ENCODE measurements around the gene LINGO4.
A peak's percentile ranks its signal among the peaks of the same experiment; 100 is the strongest.

Gene LINGO4, protein sequence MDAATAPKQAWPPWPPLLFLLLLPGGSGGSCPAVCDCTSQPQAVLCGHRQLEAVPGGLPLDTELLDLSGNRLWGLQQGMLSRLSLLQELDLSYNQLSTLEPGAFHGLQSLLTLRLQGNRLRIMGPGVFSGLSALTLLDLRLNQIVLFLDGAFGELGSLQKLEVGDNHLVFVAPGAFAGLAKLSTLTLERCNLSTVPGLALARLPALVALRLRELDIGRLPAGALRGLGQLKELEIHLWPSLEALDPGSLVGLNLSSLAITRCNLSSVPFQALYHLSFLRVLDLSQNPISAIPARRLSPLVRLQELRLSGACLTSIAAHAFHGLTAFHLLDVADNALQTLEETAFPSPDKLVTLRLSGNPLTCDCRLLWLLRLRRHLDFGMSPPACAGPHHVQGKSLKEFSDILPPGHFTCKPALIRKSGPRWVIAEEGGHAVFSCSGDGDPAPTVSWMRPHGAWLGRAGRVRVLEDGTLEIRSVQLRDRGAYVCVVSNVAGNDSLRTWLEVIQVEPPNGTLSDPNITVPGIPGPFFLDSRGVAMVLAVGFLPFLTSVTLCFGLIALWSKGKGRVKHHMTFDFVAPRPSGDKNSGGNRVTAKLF

DNA sequence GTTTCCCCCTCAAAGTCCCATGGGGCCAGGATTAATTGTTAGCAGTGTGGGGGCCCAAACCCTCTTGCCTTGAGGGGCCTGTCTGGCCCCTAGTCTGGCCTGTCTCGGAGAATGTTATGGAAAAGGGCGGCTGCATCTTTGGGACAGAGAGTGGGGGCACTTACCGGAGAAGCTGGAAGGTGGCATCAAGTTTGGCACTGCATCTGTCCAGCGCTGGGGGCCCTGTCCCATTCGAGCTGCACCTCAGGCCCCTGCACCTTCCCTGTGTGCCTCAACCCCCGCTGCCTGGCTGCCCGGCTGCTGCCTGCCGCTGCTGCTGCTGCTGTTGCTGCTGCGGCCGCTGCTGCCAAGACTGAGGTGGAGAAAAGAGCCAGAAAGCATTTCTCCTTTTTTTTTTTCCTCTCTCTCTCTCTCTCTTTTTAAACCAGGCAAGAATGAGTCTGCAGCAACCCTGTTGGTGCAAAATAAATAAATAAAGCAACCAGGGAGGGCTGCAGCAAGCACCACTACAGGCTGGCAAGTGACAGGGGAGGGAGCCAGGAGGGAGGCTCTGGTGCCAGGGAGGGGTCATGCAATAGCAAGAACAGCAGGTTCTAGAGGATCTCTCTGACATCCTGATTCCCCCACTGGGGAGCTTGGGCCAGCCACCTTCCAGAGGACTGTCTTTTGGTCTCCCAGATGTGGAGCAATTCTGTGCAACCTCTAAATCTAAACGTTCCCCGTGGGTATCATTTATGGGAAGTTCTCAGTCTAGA is at the start of gene LINGO4:
Gene LINGO4 (minus strand): TSS at position 354 of the 755 bp plus-strand sequence. CDS start 2,715 bp downstream, outside the sequence.
- no peak for DNase-seq (ENCODE audit: low read depth in 2 of 2, low spot score in 1 of 2)

DNA sequence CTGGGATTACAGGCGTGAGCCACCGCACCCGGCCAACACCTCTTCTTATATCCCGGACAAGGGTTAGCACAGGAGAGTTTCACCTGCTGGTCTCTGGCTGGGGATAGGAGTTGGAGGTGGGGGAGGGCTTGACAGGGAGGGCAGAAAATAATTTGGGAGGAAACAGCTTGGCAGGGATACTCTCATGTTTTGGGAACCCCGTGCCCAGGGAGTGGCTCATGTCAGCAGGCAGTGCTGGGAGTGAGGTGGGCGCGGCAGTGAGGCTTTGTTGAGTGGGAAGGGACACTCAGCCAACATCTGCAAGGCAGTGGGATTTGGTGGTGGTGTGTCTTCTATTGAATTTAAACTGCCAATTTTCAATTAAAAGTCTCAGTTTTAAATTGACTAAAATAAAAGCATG is 49.4 kb upstream of the LINGO4 start:
- DNase-seq (ENCODE audit: low read depth in 2 of 2, low spot score in 1 of 2), result no peak

DNA sequence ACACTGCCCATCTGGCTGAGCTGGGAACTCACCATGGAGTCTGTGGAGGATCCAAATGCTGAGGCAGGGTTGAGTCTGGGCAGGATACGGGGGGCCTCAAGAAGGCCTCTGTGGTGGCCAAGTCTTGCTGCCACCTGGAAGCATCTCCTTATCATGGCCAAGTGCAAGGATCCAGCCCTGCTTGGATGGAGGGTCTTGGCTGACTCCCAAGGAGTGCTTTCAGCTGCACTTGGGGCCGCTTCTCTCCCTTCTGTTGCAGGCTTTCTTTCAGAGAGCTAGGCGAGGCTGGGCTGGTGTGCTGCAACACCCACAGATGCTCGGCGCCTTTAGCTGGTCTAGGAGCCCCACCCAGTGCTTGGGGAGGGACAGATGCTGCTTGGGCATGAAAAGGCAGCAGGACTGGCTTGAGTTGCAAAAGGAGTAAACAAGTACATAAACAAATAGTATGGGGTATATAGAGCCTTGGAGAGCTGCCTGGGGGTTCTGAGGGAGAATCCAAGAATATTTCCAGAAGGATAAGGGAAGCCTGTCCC is 48.3 kb upstream of the LINGO4 start, which contains the start of gene THEM5:
Gene THEM5 (minus strand): TSS at position 302 of the 533 bp plus-strand sequence. CDS start 147 bp downstream, at position 155.
- DNase-seq (ENCODE audit: low read depth in 2 of 2, low spot score in 1 of 2), result no peak

DNA sequence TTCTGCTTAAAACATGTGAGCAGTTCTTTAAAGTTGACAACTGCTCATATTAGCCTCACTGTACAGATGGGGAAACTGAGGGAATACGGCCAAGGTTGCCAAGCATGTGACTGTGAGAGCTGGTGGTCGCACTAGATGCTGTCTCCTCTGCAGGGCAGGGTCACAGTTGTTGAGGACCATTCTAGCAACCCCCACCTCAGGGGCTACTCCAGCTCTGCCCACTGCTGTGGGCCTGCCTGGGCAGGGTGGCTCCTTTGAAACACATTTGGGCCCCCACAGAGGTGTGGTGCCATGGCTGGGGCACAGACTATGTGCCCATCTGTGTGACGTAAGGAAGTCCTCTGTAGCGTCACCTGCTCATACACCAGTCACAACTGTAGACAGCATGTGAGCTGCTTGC is 47.5 kb upstream of the LINGO4 start:
- no peak for DNase-seq (ENCODE audit: low read depth in 2 of 2, low spot score in 1 of 2)

DNA sequence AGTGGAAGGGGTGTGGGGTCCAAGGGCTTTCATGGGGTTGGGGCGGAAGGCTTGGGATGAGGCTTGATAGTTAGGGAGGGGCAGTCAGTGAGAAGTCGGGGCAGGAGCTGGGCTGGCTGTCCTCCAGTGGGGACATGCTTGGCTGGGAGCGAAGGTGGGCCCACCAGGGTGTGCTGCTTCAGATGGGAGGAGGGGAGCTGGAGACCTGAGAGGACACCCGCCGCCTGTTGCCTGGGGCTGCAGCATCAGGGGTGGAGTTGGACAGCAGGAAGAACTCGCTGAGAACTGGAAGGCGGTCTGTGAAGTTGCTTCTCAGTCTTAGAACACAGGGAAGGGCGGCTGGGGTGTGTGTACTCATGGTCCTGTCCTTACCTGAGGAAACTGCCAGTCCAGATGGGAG is 46.7 kb upstream of the LINGO4 start:
- DNase-seq (ENCODE audit: low read depth in 2 of 2, low spot score in 1 of 2), result no peak

DNA sequence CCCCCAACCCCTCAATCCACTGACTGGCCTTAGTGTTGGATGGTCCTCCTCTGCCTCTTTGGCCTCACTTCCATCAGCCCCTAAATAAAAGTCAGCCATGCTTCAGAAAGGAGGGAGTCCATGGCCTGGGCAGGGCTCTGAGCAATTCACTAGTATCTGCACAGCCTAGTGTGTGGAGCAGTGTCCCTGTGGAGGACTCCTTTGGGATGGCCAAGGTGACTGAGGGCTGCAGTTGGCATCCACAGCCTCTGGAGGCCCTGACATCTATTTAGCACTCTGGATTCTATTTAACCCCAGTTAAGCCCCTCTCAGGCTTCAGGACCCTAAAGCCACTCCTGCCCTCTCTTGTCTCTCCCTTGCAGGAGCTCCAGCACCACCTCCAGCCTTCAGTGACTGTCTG is 44.7 kb upstream of the LINGO4 start:
- no peak for DNase-seq (ENCODE audit: low read depth in 2 of 2, low spot score in 1 of 2)

DNA sequence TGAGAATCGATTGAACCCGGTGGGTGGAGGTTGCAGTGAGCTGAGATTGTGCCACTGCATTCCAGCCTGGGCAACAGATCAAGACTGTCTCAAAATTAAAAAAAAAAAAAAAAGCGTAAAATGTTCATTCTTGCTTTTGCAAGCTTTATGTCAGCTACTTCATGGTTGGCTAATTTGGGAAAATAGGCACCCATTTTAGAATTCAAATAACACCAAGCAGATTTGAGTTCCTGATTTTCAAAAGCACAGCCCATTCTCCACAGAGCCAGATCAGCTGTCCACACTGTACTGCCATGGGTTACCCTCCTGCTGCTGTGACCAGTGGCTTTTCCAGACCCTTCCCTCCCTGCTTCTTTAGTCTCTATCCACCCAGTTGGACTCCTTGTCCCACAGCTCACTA is 43.9 kb upstream of the LINGO4 start:
- no peak for DNase-seq (ENCODE audit: low read depth in 2 of 2, low spot score in 1 of 2)

DNA sequence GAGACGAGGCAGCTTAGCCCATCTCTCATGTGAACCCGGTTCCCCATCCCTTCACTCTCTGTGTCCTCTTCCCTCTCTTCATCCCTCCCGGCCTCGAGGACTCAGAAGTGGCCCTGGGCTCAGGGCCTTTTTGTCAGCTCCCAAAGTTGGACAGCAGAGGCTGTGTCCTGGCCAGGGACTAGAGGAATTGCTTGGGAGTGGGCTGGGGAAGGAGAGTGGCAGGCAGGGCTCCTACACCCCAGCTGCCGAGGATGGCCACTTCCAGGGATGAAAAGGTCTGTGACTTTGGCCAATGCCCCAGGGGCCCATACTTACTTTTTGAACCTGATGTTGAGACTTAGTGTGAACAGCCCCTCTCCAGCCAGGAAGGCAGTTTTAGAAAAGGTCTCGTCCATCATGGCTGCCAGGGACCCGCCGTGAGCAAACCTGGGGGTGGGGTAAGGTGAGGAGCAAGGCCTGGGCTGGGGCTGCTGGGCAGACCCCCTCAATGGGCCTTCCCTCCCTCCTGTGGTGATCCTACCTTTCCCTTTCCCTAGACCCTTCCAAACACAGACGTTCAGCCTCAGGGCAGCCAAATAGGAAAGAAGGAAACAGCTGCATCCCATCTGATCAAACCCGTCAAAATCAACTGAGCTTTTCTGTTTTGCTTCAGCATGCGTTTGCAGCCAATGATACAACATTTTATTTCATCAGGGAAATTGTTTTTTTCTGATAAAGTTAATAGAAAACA is 42.8 kb upstream of the LINGO4 start:
- DNase-seq (ENCODE audit: low read depth in 2 of 2, low spot score in 1 of 2), result no peak

DNA sequence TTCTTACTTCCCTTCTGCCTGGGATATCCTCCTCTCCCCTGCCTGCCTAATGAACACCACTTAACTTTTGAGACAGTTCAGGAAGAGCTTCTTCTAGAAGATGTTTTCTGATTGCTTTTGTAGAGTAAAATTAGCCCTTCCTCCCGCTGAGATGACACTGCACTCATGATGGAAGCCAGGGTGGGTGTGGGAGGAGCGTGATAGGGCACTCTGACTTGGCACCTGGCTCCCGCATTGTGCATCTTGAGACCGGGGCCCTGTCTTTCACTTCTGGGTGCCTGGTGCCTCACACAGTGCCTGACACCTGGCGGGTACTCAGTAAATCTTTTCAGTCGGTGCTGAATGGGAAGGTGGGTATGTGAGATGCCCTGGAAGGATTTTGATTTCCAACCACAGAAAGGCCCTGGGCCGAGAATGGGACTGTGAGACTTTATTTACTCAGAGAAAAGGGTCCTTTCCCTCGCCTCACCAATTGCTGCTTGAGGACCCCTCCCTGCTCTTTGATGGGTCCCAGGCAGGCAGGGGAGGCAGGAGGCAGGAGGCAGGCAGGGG is 41.5 kb upstream of the LINGO4 start:
- DNase-seq (ENCODE audit: low read depth in 2 of 2, low spot score in 1 of 2), result no peak

DNA sequence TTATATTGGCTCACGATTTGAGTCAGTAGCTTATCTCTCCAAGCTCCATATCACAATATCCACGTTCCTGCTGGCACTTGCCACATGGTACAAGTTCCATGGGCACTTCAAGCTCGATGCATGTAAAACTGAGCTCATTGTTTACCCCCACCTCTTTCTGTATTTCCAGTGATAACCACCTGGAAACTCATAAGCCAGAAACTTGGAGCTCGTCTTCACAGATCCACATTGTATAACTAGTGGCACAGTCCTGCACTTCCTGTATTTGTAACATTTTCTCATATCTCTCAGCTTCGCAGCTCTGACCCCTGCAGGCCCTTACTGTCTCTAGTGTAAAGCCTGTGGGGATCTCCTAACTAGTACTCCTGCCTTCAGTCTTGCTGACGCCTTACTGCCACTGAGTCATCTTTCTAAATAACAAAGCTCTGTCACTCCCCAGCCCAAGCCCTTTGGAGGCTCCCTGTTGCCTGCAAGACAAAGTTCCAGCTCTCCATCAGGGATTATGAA is 40.9 kb upstream of the LINGO4 start:
- no peak for DNase-seq (ENCODE audit: low read depth in 2 of 2, low spot score in 1 of 2)

DNA sequence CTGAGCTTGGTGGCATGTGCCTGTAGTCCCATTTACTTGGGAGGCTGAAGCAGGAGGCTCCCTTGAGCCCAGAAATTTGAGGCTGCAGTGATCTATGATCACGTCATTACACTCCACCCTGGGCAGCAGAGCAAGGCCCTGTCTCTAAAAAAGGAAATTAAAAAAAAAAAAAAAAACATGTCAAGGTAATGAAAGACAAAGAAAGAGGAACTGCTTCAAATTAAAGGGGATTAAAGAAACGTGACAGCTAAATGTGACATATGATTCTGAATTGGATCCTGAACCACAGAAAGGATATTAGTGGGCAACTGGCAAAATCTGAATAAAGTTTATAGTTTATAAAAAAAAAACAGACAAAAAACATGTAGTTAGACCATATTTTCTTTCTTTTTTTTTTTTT is 38.2 kb upstream of the LINGO4 start:
- no peak for DNase-seq (ENCODE audit: low read depth in 2 of 2, low spot score in 1 of 2)

DNA sequence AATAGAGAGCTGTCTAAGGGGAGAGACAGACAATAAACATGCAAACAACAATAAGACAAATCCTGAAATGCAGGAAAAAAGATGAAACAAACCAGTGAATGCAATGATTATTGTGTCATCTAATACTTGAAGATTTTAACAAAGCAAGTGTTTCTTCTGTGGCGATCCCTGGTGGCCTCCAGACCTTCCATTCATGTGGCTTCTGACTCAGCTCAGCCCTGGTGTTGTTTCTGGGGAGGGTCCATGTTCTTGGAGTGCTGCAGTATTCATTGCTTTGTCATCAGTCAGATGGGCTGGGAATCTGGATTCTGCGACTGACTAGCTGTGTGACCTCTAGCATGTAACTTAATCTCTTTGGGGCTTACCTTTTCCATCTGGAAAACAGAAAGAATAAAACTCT is 35.9 kb upstream of the LINGO4 start:
- no peak for DNase-seq (ENCODE audit: low read depth in 2 of 2, low spot score in 1 of 2)

DNA sequence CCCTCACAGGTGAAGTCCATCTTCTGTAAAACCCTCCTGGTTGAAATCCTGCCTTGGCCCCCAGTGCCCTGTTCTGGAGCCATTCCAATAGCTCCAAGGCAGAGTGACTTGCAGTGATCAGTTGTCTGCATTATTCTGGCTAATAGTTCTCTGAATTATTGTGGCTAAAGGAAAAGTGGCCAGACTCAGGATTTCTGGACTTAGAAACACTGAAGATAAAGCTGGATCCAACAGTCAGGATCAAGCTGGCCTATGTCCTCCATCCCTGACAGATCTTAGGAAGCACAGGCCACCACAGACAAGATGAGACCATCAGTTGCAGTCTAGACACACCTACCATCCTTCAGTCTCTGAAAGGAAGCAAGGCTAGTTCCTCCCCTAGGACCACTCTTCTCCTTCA is 35.2 kb upstream of the LINGO4 start:
- no peak for DNase-seq (ENCODE audit: low read depth in 2 of 2, low spot score in 1 of 2)

DNA sequence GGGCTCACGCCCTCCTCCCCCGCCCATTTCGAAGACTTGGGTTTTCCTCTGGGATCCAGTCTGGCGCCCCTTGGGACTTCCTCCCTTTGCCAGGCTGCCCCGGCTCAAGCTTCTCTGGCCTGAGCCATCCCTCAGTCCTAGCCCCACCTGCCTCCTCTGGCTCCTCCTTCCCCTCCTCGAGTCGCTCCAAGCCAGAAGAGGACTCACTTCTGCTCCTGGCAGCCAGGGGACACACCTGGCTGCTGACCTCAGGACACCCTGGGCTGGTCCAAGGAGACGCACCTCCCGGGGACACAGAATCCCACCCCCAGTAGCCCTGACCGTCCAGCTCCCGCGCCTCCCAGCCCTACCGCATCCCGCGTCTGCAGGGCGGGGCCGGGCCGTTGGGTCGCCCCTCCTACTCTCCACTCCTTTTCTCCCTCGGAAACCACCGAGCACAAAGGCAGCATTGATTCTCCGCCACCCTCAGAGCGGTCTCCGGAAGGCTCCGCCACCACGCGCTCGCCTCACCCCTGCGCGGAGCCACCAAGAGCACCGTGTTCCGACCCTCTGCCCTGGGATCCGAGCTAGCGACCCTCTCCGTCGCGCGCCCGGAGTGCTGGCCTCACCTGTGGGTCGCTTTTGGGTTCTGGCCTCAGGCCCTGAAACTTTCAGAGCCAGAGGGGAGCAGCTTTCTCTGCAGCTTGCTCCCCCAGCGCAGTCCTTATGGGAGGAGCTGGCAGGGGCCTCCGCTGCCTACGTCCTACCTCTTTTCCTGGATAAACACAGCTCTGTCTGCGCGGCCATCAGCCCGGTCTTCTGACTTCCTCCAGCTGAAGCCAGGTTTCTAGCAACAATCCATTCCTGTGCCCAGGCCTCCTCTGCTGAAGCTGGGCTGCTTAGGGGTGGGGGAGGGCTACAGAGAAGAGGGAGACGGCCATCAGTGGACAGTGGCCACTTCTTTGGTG is 34.5 kb upstream of the LINGO4 start, which contains the start of gene C2CD4D:
Gene C2CD4D (minus strand): TSS at position 364 of the 947 bp plus-strand sequence. CDS start 831 bp downstream, outside the sequence.
- DNase-seq (ENCODE audit: low read depth in 2 of 2, low spot score in 1 of 2), result peak in 1 of 2 donors; percentile 40

DNA sequence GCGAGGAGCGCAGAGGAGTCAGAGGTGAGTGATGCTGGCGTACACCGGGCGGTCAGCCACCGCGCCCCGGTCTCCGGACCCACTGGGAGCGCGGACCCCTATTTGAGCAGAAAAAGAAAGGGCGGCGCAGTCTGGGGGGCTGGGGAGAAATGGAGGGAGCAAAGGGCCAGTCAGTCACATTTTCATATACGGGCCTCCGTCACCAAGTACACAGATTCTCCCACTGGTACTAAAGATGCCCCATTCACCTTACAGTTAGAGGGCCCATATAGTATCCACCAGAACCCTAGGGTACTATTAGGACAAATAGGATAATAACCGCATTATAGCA is 33.8 kb upstream of the LINGO4 start:
- DNase-seq (ENCODE audit: low read depth in 2 of 2, low spot score in 1 of 2), result no peak

DNA sequence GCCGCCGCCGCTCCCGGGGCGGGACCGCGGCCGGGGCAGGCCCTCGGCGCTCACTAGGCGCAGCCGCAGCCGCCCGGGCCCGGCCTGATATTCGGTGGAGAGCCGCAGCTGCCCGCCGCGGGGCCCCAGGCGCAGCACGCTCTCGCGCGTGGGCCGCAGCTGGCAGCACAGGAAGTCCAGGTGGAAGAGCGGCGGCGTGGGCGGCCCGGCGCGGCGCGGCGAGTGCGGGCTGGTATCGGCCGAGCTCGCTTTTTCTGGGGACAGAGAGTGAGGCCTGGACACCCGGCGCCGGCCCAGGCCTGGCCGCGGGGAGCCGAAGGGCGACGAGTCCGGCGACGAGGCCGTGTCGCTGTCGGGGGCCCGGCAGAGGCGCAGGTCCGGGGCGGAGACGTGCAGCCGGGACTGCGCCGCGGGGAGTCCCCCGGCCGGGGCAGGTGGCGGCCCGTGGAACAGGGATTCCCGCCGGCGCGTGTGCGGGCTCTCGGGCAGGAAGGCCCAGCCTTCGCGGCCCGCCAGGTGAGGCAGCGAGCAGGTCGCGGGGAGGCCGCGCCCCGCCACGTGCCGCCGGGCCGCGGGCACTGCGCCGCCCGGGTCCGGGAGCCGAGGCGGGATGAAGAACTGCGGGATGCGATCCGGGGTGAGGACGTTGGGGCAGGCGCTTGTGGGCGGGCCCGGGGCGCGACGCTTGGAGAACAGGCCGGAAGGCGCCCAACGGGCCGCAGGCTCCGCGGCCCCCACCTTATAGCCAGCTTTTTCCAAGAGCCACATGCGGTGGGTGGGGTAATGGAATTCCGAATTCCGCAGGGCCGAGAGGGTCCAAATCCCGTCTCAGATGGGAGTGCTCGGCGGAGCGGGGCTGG is 33.2 kb upstream of the LINGO4 start:
- DNase-seq (ENCODE audit: low read depth in 2 of 2, low spot score in 1 of 2), result no peak

DNA sequence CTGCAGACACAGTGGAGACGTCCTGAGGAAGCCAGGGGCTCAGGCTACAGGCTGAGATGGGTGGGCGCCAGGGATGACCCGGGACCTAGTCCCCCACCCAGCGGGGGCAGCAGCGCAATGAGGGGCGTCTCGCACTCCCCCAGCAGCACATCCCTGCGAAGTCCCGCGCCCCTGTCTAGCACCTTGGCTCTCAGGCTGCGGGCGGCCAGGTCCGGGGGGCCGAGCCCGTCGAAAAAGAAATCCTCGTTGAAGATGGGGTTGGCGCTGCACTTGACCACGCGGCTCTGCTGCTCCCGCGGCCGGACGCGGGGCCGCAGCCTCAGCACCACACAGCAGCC is 32.6 kb upstream of the LINGO4 start:
- DNase-seq (ENCODE audit: low read depth in 2 of 2, low spot score in 1 of 2), result no peak

DNA sequence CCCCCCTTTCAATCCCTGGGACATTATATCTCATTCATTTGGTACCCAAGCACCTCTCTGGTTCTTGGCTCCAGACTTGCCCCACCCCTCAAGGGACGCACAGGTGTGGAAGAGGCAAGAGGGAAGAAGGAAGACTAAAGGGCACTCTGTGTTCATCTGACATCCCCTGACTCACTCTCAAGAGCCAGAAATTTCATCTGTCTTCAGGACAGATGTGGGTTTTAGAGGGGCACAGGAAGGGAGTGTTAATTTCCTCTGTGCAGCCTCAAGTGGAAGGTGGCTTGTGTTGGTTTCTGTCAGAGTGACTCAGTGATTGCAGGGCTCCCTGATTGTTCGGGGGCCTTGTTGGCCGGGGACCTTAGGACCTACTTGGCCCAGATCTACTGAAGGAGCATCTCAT is 32.0 kb upstream of the LINGO4 start:
- DNase-seq (ENCODE audit: low read depth in 2 of 2, low spot score in 1 of 2), result no peak

DNA sequence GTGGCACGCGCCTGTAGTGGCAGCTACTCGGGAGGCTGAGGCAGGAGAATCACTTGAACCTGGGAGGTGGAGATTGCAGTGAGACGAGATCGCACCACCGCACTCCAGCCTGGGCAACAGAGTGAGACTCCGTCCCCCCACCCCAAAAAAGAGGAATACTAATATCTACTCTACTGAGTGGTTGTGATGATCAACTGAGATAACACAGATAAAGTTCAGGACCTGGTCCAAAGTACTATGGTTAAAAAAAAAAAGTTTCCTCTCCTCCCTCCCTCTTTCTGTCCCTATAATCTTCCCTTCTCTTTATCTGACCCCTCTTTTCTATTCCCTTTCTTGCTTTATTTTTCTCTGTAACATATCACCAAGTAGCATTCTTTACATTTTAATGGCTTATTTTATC is 30.4 kb upstream of the LINGO4 start:
- no peak for DNase-seq (ENCODE audit: low read depth in 2 of 2, low spot score in 1 of 2)

Measured in stimulated activated CD8-positive, alpha-beta memory T cell treated with anti-CD3 and anti-CD28 coated beads, Interleukin-4, amount 100 ng/mL, for 1 hour (primary cell).